Prostate gland (tissue), 2 donors: ENCODE data around the gene BMP2K.

Experiments used
- POLR2A ChIP-seq: fragments of 450-650 bp; IDR thresholded peaks from one replicate; pipeline ENCODE4 v1.6.1; 2016; ENCODE audit warnings: antibody characterized with exemption, mild to moderate bottlenecking
- TF ChIP-seq, protein P1 (sequence below), 4 experiments: fragments of 200-600 bp in 2 of 4; fragments of 450-650 bp in 2 of 4; sonication (generic) in 2 of 4; IDR thresholded peaks; 1 replicate in 3 of 4; 2 replicates in 1 of 4; pipeline ENCODE4 v1.5.1; 2016 to 2019; ENCODE audit warnings: antibody characterized with exemption in 4 of 4, mild to moderate bottlenecking in 2 of 4, moderate library complexity in 2 of 4

DNA sequence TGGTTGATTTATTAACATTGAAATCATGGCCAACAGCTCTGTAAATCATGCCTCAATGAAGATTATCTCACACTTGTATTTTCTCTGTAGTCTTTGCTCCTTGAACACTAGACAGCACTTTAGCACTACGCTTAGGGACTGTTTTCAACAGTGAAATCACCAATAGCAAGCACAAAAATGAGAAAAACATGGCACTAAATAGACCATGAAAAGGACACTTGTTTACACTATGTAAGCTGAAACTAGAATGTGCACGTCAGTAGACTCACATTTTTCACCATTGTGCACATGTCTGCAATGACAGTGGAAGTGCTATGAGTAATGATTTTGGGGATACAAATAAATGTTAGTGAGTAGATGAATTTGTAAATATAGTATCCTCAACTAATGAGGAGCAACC, 3.1 kb downstream of the BMP2K start:
- TF ChIP-seq, protein P1, sequence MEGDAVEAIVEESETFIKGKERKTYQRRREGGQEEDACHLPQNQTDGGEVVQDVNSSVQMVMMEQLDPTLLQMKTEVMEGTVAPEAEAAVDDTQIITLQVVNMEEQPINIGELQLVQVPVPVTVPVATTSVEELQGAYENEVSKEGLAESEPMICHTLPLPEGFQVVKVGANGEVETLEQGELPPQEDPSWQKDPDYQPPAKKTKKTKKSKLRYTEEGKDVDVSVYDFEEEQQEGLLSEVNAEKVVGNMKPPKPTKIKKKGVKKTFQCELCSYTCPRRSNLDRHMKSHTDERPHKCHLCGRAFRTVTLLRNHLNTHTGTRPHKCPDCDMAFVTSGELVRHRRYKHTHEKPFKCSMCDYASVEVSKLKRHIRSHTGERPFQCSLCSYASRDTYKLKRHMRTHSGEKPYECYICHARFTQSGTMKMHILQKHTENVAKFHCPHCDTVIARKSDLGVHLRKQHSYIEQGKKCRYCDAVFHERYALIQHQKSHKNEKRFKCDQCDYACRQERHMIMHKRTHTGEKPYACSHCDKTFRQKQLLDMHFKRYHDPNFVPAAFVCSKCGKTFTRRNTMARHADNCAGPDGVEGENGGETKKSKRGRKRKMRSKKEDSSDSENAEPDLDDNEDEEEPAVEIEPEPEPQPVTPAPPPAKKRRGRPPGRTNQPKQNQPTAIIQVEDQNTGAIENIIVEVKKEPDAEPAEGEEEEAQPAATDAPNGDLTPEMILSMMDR (IDR thresholded peaks at IDR 0.05): no peak
- TF ChIP-seq POLR2A: no peak
